AG04449 (cell line): ENCODE measurements around the gene CCDC170.
"Not testable (repeated sequence)": the region's sequence is repeated elsewhere in the genome, so short reads cannot be mapped to it uniquely, and the experiment has no call there.

Experiments
- CTCF ChIA-PET: fragments of 350-600 bp; formaldehyde crosslinking; extraction: SDS; loops from one replicate; lab custom pipeline; 2021; ENCODE audit warnings: antibody characterized with exemption; lab: Yijun Ruan, JAX
- POLR2A ChIA-PET: fragments of 400-600, 350-600 bp; formaldehyde crosslinking; extraction: SDS; loops from one replicate; lab custom pipeline; 2020; ENCODE audit warnings: antibody characterized with exemption, inconsistent platforms; lab: Yijun Ruan, JAX
- DNase-seq: peaks from one replicate; pipeline ENCODE4 v3.0.0-alpha.2; 2010; ENCODE audit warnings: low read depth, low spot score
- H3K4me3 ChIP-seq: 2 replicates; pipeline ENCODE4 v1.5.1; 2011; ENCODE audit warnings: low read depth, mild to moderate bottlenecking, control low read depth, low read length
- TF ChIP-seq, protein P1 (sequence below): IDR thresholded peaks from one replicate; pipeline ENCODE4 v1.5.1; 2011; ENCODE audit warnings: mild to moderate bottlenecking, moderate library complexity, low read length, control low read depth, inconsistent platforms; ENCODE audit not compliant: insufficient read depth; ENCODE audit errors: missing control alignments

CCDC170 gene

DNA sequence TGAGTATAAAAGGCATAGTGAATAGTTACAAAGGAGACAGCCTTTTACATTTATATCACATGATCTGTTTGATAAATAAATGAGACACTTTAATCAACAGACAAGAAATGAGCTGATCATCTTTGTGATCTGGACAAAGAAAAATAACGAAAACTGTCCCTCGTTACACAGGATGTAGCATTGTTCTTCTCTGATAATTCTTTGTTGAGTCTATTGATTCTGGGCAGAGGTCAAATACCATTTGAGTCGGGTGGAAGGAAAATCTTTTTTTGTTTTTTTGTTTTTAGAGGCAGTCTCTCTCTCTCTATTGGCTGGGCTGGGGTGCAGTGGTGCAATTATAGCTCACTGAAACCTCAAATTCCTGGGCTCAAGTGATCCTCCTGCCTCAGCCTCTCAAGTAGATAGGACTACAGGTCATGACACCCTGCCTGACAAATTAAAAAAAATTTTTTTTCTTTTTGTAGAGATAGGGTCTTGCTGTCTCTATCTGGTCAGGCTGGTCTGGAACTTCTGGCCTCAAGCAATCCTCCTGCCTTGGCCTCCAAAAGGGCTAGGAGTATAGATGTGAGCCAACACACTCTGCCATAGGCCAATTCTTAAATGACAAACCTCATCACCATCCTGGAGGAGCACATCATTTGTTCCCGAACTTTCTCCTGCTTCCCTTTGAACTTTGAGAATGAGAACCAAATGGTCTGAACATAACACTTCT lies 41.8 kb downstream of the CCDC170 start:
- ChIA-PET POLR2A (no interaction called here), CTCF (no interaction called here)
- H3K4me3 ChIP-seq = no peak overlapping the region
- TF ChIP-seq, protein P1, sequence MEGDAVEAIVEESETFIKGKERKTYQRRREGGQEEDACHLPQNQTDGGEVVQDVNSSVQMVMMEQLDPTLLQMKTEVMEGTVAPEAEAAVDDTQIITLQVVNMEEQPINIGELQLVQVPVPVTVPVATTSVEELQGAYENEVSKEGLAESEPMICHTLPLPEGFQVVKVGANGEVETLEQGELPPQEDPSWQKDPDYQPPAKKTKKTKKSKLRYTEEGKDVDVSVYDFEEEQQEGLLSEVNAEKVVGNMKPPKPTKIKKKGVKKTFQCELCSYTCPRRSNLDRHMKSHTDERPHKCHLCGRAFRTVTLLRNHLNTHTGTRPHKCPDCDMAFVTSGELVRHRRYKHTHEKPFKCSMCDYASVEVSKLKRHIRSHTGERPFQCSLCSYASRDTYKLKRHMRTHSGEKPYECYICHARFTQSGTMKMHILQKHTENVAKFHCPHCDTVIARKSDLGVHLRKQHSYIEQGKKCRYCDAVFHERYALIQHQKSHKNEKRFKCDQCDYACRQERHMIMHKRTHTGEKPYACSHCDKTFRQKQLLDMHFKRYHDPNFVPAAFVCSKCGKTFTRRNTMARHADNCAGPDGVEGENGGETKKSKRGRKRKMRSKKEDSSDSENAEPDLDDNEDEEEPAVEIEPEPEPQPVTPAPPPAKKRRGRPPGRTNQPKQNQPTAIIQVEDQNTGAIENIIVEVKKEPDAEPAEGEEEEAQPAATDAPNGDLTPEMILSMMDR = no peak
- no peak for DNase-seq

GRCh38 chr6:151536188-151536479 lies 42.3 kb downstream of the CCDC170 start:
- no peak overlapping the region for H3K4me3 ChIP-seq
- ChIA-PET CTCF (no interaction called here), POLR2A (no interaction called here)
- TF ChIP-seq, protein P1 = no peak
- no peak for DNase-seq

DNA sequence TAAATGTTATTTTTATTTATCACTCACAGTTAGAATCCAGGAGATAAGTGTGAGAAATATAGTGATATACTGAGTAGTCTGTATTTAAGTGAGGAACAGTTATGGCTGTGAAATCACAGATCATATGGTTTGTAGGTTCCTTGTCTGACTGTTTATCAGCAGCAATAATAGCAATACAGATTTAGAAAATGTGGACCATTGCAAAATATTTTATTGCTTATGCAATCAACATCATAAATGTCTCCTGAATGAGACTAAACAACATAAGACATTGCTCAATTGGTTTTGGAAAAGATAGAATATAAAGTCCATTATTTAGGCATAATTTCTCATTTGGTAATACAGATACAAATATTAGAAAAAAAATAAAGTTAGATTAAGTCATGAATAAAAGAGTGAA lies 43.7 kb downstream of the CCDC170 start:
- DNase-seq = no peak
- ChIA-PET POLR2A (no interaction called here), CTCF (no interaction called here)
- TF ChIP-seq, protein P1 = no peak
- no peak overlapping the region for H3K4me3 ChIP-seq

- H3K4me3 ChIP-seq = no peak overlapping the region
- TF ChIP-seq, protein P1 = no peak
- ChIA-PET CTCF (no interaction called here), POLR2A (no interaction called here)
- DNase-seq = no peak
These were observed 45.9 kb downstream of the CCDC170 start for GRCh38 chr6:151539506-151540268.

GRCh38 chr6:151544453-151544852 lies 50.6 kb downstream of the CCDC170 start:
- ChIA-PET POLR2A (no interaction called here), CTCF (no interaction called here)
- no peak for DNase-seq
- no peak overlapping the region for H3K4me3 ChIP-seq
- TF ChIP-seq, protein P1 = no peak

- POLR2A ChIA-PET, DNase-seq, CTCF ChIA-PET, H3K4me3 ChIP-seq: not testable (repeated sequence)
These were observed 51.1 kb downstream of the CCDC170 start for GRCh38 chr6:151544884-151545283.
